Liver (tissue), 9 donors: ENCODE results near the gene TAB3. TPM values are rescaled to one million over a fixed set of nuclear protein-coding genes. Genes with fewer than 3 reads are reported as not detected.

Experiments
- DNase-seq: peaks from one replicate; pipeline ENCODE4 v3.0.0-alpha.2; 2017; ENCODE audit warnings: low spot score
- H3K27ac ChIP-seq, 2 donors: one replicate each; pipeline ENCODE4 v1.7.0; 2013; ENCODE audit warnings: inconsistent platforms in 2 of 2, low read length in 2 of 2, control low read depth in 1 of 2, low read depth in 1 of 2, mild to moderate bottlenecking in 1 of 2
- H3K27me3 ChIP-seq, 4 donors: one replicate each; pipeline versions ENCODE4 v1.6.1 to v1.7.0; 2013; ENCODE audit warnings: low read length in 3 of 4, inconsistent platforms in 1 of 4, mild to moderate bottlenecking in 1 of 4, moderate library complexity in 1 of 4; ENCODE audit not compliant: control insufficient read depth in 4 of 4, insufficient read depth in 4 of 4
- H3K36me3 ChIP-seq, 4 donors: one replicate each; pipeline versions ENCODE4 v1.6.1 to v1.7.0; 2013; ENCODE audit warnings: low read length in 3 of 4, mild to moderate bottlenecking in 3 of 4, low read depth in 1 of 4, moderate library complexity in 1 of 4; ENCODE audit not compliant: control insufficient read depth in 4 of 4, insufficient read depth in 3 of 4
- H3K4me1 ChIP-seq, 4 donors: one replicate each; pipeline versions ENCODE4 v1.6.1 to v1.7.0; 2013; ENCODE audit warnings: low read length in 3 of 4, mild to moderate bottlenecking in 3 of 4, moderate library complexity in 1 of 4; ENCODE audit not compliant: control insufficient read depth in 4 of 4, insufficient read depth in 4 of 4
- H3K4me3 ChIP-seq, 3 donors: one replicate each; pipeline versions ENCODE4 v1.6.1 to v1.7.0; 2013; ENCODE audit warnings: low read length in 3 of 3, control low read depth in 1 of 3, low read depth in 1 of 3, mild to moderate bottlenecking in 1 of 3
- H3K9ac ChIP-seq, 2 donors: one replicate each; pipeline ENCODE4 v1.7.0; 2013; ENCODE audit warnings: low read length in 2 of 2, mild to moderate bottlenecking in 2 of 2, moderate library complexity in 2 of 2, control low read depth in 1 of 2, low read depth in 1 of 2
- H3K9me3 ChIP-seq, 4 donors: one replicate each; pipeline versions ENCODE4 v1.6.1 to v1.7.0; 2013; ENCODE audit warnings: low read length in 3 of 4; ENCODE audit not compliant: control insufficient read depth in 4 of 4
- ATF3 ChIP-seq: IDR thresholded peaks from 2 replicates; pipeline ENCODE4 v1.6.1; 2016; ENCODE audit warnings: antibody characterized with exemption
- EGR1 ChIP-seq, 2 donors: IDR thresholded peaks; 2 replicates each; pipeline ENCODE4 v1.6.1; 2016 to 2018; ENCODE audit warnings: antibody characterized with exemption in 2 of 2, low read depth in 2 of 2
- FOXA1 ChIP-seq: IDR thresholded peaks from 2 replicates; pipeline ENCODE4 v1.6.1; 2016; ENCODE audit warnings: antibody characterized with exemption
- FOXA2 ChIP-seq: IDR thresholded peaks from 2 replicates; pipeline ENCODE4 v1.6.1; 2016; ENCODE audit warnings: antibody characterized with exemption
- GABPA ChIP-seq, 2 donors: IDR thresholded peaks in 1 of 2; conservative IDR thresholded peaks in 1 of 2; 2 replicates each; pipeline ENCODE4 v1.6.1; 2016; ENCODE audit warnings: antibody characterized with exemption in 2 of 2, mild to moderate bottlenecking in 1 of 2, moderate library complexity in 1 of 2
- HNF4A ChIP-seq, 2 donors: conservative IDR thresholded peaks; 2 replicates each; pipeline ENCODE4 v1.6.1; 2016; ENCODE audit warnings: antibody characterized with exemption in 2 of 2, mild to moderate bottlenecking in 2 of 2
- HNF4G ChIP-seq: IDR thresholded peaks from 2 replicates; pipeline ENCODE4 v1.6.1; 2016; ENCODE audit warnings: antibody characterized with exemption
- JUND ChIP-seq, 2 donors: IDR thresholded peaks; 2 replicates each; pipeline ENCODE4 v1.6.1; 2016; ENCODE audit warnings: antibody characterized with exemption in 2 of 2
- MAX ChIP-seq: IDR thresholded peaks from 2 replicates; pipeline ENCODE4 v1.6.1; 2016; ENCODE audit warnings: antibody characterized with exemption
- NR2F2 ChIP-seq: IDR thresholded peaks from 2 replicates; pipeline ENCODE4 v1.6.1; 2016; ENCODE audit warnings: antibody characterized with exemption
- RAD21 ChIP-seq, 2 donors: IDR thresholded peaks; 2 replicates each; pipeline ENCODE4 v1.6.1; 2016; ENCODE audit warnings: antibody characterized with exemption in 2 of 2, mild to moderate bottlenecking in 2 of 2
- REST ChIP-seq: IDR thresholded peaks from 2 replicates; pipeline ENCODE4 v1.6.1; 2016; ENCODE audit warnings: antibody characterized with exemption, mild to moderate bottlenecking
- RXRA ChIP-seq, 2 donors: IDR thresholded peaks; 2 replicates each; pipeline ENCODE4 v1.6.1; 2017 to 2018; ENCODE audit warnings: antibody characterized with exemption in 2 of 2, mild to moderate bottlenecking in 1 of 2
- SP1 ChIP-seq: IDR thresholded peaks from 2 replicates; pipeline ENCODE4 v1.6.1; 2018; ENCODE audit warnings: antibody characterized with exemption, mild to moderate bottlenecking
- TAF1 ChIP-seq: conservative IDR thresholded peaks from 2 replicates; pipeline ENCODE4 v1.6.1; 2016; ENCODE audit warnings: antibody characterized with exemption, mild to moderate bottlenecking
- YY1 ChIP-seq: IDR thresholded peaks from 2 replicates; pipeline ENCODE4 v1.6.1; 2016; ENCODE audit warnings: antibody characterized with exemption, mild to moderate bottlenecking
- ZBTB33 ChIP-seq: IDR thresholded peaks from 2 replicates; pipeline ENCODE4 v1.6.1; 2016; ENCODE audit warnings: antibody characterized with exemption
- WGBS: extraction: QIAGEN DNeasy Blood & Tissue Kit; methylation state at CpG from one replicate; pipeline ENCODE4 v1.1.7; 2013; 5-methylcytosine and 5-hydroxymethylcytosine counted together
- polyA plus RNA-seq, 2 donors: library from polyadenylated mRNA; stranded (reverse) in 1 of 2; unstranded in 1 of 2; fragments of 200-250 nt in 1 of 2; fragments of >200 nt in 1 of 2; fragmentation: Nextera tagmentation in 1 of 2; extraction: Ambion mirVana in 1 of 2; gene quantifications; one replicate each; pipeline versions ENCODE4 v1.2.1 to v1.2.3, GENCODE V29; 2013 to 2015
- total RNA-seq, 2 donors: library from RNA; depleted of rRNA; stranded (reverse); fragments of >200 nt; gene quantifications; one replicate each; pipeline ENCODE4 v1.2.3, GENCODE V29; 2014
- TF ChIP-seq, protein P1 (sequence below): fragments of 150-350 bp; IDR thresholded peaks from 2 replicates; pipeline ENCODE4 v1.5.1; 2017; ENCODE audit warnings: improper control_type of control experiment, low read depth, low read length; ENCODE audit not compliant: missing input control
- donor health status: healthy.
- donor health status: healthy.
- donor health status: healthy.
- donor health status: healthy.
- donor health status: healthy.

TAB3 gene
- total and polyA plus RNA-seq, 4 donors: 10.0 to 32.2 (median 17.4) TPM

DNA sequence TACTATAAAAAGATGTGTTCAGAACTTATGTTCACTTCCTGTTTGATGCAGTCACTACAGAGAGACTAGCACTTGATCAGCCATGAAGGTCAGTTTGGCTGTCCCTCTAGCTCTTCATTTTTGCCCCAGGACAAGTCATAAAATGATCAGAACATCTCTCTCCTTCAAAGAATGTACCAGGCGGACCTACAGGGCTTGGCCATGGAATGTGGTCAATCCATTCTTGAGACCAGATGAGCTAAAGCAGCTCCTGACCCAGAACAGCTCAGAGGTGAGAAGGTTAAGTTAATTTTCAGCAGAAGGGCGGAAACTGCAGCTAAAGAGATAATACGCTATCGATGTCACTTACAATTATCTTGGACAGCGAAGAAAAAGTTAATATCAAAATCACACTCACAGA, 49.2 kb upstream of the TAB3 start:
- H3K27ac ChIP-seq: no peak overlapping the region
- H3K4me3 ChIP-seq: no peak overlapping the region
- no peak overlapping the region for H3K9ac ChIP-seq
- H3K9me3 ChIP-seq: no peaks in the 10 kb centered on the region
- TF ChIP-seq GABPA (IDR thresholded peaks at IDR 0.05 in 1 of 2, conservative IDR thresholded peaks at IDR 0.05 in 1 of 2) (no peak), TAF1 (no peak), EGR1 (IDR thresholded peaks at IDR 0.05; ENCODE audit: low read depth in 2 of 2) (no peak), HNF4A (conservative IDR thresholded peaks at IDR 0.05) (no peak), MAX (no peak), FOXA2 (no peak), ZBTB33 (no peak), FOXA1 (no peak), SP1 (no peak), REST (no peak), ATF3 (no peak), RAD21 (IDR thresholded peaks at IDR 0.05) (no peak), RXRA (IDR thresholded peaks at IDR 0.05) (no peak), YY1 (no peak), HNF4G (no peak), NR2F2 (no peak), JUND (IDR thresholded peaks at IDR 0.05) (no peak)
- TF ChIP-seq, protein P1, sequence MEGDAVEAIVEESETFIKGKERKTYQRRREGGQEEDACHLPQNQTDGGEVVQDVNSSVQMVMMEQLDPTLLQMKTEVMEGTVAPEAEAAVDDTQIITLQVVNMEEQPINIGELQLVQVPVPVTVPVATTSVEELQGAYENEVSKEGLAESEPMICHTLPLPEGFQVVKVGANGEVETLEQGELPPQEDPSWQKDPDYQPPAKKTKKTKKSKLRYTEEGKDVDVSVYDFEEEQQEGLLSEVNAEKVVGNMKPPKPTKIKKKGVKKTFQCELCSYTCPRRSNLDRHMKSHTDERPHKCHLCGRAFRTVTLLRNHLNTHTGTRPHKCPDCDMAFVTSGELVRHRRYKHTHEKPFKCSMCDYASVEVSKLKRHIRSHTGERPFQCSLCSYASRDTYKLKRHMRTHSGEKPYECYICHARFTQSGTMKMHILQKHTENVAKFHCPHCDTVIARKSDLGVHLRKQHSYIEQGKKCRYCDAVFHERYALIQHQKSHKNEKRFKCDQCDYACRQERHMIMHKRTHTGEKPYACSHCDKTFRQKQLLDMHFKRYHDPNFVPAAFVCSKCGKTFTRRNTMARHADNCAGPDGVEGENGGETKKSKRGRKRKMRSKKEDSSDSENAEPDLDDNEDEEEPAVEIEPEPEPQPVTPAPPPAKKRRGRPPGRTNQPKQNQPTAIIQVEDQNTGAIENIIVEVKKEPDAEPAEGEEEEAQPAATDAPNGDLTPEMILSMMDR: no peak
- H3K27me3 ChIP-seq: peaks cover 0 to 3% (median 0%) of the 10 kb centered on the region in 4 donors
- peaks cover 0 to 3% (median 0%) of the 10 kb centered on the region in 4 donors for H3K4me1 ChIP-seq
- no peak for DNase-seq
- H3K36me3 ChIP-seq: no peaks in the 10 kb centered on the region
- 88% methylated on average over 5 of the region's 5 CpGs for WGBS
